ENCODE measurements around the gene FTCDNL1.

FTCDNL1 gene

DNA sequence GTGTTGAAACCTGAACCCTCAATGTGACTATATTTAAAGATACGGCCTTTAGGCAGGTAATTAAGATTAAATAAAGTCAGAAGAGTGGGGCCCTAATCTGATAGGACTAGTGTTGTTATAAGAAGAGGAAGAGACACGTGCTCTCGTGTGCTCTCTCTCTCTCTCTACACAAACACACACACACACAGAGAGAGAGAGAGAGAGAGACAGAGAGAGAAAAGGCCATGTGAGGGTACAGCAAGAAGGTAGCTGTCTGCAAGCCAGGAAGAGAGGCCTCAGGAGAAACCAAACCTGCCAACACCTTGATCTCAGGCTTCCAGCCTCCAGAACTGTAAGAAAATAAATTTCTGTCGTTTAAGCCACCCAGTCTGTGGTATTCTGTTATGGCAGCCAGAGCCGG, 106.7 kb downstream of the FTCDNL1 start:
- TF ChIP-seq, protein P1, sequence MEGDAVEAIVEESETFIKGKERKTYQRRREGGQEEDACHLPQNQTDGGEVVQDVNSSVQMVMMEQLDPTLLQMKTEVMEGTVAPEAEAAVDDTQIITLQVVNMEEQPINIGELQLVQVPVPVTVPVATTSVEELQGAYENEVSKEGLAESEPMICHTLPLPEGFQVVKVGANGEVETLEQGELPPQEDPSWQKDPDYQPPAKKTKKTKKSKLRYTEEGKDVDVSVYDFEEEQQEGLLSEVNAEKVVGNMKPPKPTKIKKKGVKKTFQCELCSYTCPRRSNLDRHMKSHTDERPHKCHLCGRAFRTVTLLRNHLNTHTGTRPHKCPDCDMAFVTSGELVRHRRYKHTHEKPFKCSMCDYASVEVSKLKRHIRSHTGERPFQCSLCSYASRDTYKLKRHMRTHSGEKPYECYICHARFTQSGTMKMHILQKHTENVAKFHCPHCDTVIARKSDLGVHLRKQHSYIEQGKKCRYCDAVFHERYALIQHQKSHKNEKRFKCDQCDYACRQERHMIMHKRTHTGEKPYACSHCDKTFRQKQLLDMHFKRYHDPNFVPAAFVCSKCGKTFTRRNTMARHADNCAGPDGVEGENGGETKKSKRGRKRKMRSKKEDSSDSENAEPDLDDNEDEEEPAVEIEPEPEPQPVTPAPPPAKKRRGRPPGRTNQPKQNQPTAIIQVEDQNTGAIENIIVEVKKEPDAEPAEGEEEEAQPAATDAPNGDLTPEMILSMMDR (IDR thresholded peaks at IDR 0.05; ENCODE audit: low read depth, low read length): no peak
- H3K4me3 ChIP-seq (ENCODE audit: low read depth, low read length): no peak overlapping the region

DNA sequence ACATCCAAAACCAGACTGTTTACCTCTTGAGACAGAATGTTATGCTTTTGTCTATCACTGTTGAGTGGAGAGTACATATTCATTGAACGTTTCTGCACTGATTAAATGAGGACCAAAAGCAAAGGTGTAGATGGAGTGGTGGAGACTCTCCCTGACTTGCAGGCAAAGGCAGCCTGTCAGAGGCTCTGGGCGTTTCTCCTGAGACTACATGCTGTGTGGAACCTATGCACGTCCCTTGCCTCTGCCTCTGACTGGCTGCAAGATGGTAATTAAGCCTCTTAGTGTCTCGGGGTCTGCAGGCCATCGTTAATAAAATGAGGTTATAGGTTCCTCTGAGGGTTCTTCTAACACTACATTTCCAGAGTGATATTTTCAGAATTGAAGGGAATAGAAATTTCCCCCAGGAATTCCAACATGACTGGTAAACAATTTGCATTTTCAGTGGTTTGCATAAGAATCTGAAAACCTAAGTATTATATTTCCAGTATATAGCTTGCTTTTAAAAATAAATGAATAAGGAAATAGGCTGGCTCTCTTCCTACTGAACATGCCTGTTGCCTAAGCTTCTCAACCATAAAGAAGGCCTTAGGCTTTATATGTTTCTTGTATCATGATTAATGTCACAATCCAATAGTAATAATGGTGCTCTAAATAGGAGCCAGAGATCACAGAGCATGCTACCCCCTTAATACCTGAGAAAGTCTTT, 107.4 kb downstream of the FTCDNL1 start:
- H3K4me3 ChIP-seq (ENCODE audit: low read depth, low read length): no peak overlapping the region
- TF ChIP-seq, protein P1 (IDR thresholded peaks at IDR 0.05; ENCODE audit: low read depth, low read length): no peak

GRCh38 chr2:199742884-199743283, 108.1 kb downstream of the FTCDNL1 start:
- no peak overlapping the region for H3K4me3 ChIP-seq (ENCODE audit: low read depth, low read length)
- TF ChIP-seq, protein P1 (IDR thresholded peaks at IDR 0.05; ENCODE audit: low read depth, low read length): no peak

GRCh38 chr2:199740111-199740428, 110.9 kb downstream of the FTCDNL1 start:
- H3K4me3 ChIP-seq (ENCODE audit: low read depth, low read length): no peak overlapping the region

DNA sequence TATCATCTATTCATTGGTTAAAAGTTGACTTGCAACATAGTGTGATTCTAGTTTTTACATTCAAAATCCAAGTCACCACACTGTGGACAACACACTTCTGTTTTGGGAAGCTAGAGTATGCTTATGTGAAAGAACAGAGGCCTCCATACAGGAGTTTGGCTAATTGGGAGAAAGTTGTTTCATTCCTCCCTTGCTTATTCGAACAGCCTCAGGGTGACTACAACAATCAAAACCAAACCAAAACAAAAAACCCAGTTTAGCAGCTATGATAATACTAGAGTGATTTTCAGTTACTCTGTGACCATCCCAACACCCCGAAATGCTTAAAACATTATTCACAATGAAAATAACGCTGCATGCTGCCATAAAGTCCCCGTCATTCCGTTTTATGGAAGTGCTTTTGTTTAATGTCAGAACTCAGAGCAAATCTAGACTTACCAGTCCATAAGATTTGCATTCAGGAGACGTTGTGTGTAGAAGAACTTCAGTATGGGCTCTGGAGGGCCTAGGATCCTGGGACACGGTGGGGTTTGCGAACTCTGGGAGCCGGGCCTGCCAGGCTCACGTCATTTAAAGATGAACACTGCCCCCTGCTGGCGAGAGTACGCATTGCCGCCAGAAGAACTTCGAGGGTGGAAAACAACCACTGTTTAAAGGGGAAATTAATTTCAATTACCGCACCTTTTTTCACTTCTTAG, 111.4 kb downstream of the FTCDNL1 start:
- no peak overlapping the region for H3K4me3 ChIP-seq (ENCODE audit: low read depth, low read length)
- TF ChIP-seq, protein P1 (IDR thresholded peaks at IDR 0.05; ENCODE audit: low read depth, low read length): peak; percentile 81

More at GRCh38 chr2:199740111-199740428, 110.9 kb downstream of the FTCDNL1 start:
- TF ChIP-seq, protein P1 (IDR thresholded peaks at IDR 0.05; ENCODE audit: low read depth, low read length): no peak

DNA sequence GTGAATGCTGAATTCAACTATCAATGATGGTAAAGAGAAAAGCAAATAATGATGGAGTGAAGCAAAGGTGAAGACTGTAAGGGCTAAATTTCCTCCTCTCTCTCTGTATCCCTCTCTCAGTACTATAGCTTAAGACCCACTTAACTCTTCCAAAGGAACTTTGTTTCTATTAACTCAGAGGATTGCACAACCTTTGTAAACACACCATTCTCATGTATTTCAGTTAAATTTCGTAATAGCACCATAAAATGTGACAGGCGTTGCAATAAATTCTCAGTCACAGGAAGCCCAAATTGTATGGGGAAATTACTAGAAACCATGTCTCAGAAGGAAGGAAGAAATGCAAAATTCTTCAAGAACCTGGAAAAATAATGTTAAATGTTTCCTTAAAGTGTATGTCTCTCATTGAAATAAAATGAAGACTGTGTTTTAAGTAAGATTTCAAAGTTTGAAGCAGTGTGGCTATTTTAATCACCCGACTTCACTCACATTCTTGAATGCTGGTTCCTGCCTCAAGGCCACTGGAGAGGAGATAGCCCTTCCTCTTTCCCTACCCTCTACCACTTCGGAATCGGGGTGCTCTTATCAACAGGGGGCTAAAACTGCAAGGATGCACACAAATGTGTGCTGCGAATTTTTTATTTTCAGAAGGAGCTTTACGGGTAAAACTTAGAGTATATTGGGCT, 112.1 kb downstream of the FTCDNL1 start:
- H3K4me3 ChIP-seq (ENCODE audit: low read depth, low read length): no peak overlapping the region
- TF ChIP-seq, protein P1 (IDR thresholded peaks at IDR 0.05; ENCODE audit: low read depth, low read length): no peak

- no peak overlapping the region for H3K4me3 ChIP-seq (ENCODE audit: low read depth, low read length)
- TF ChIP-seq, protein P1 (IDR thresholded peaks at IDR 0.05; ENCODE audit: low read depth, low read length): no peak
These were observed 116.3 kb downstream of the FTCDNL1 start for GRCh38 chr2:199734651-199735050.
